ENCODE measurements around the gene AGAP1. TPM values are rescaled to one million over a fixed set of nuclear protein-coding genes. Genes with fewer than 3 reads are reported as not detected.

AGAP1 gene
- total RNA-seq, 1 donor from 2014 or later, result 39.4 TPM

GRCh38 chr2:235698028-235698427, 204.2 kb downstream of the AGAP1 start:
- Mint-ChIP-seq H3K9me3 (ENCODE audit: unreplicated experiment) (no peaks in the 10 kb centered on the region), H3K36me3 (ENCODE audit: low read depth, unreplicated experiment) (peaks cover 1% of the 10 kb centered on the region), H3K4me1 (ENCODE audit: low read depth, unreplicated experiment) (peaks cover 20% of the 10 kb centered on the region), H3K4me3 (ENCODE audit: unreplicated experiment) (no peak overlapping the region), H3K27ac (ENCODE audit: unreplicated experiment) (no peak overlapping the region), H3K27me3 (ENCODE audit: low read depth, unreplicated experiment) (no peaks in the 10 kb centered on the region)
- H3K4me2 ChIP-seq (ENCODE audit: low read length), result no peak overlapping the region
- peaks cover 2% of the 10 kb centered on the region for H3K79me2 ChIP-seq (ENCODE audit: insufficient read depth, low read length)
- H2AFZ ChIP-seq (ENCODE audit: low read depth, low read length), result no peak overlapping the region
- FAIRE-seq (no peak), DNase-seq (ENCODE audit: low read depth) (no peak)
- no peaks in the 10 kb centered on the region for H3K27me3 ChIP-seq (ENCODE audit: insufficient read depth, low read length)
- peaks cover 5% of the 10 kb centered on the region for H3K4me1 ChIP-seq (ENCODE audit: insufficient read depth, low read length)
- no peaks in the 10 kb centered on the region for H3K36me3 ChIP-seq (ENCODE audit: insufficient read depth, low read length)
- no peak overlapping the region for H3K4me3 ChIP-seq (ENCODE audit: insufficient read depth, low read depth, low read length)
- no peaks in the 10 kb centered on the region for H3K9me3 ChIP-seq (ENCODE audit: insufficient read depth, low read depth, low read length)
- peaks cover 64% of the 10 kb centered on the region for H4K20me1 ChIP-seq (ENCODE audit: insufficient read depth, low read length)
- no peak overlapping the region for H3K9ac ChIP-seq (ENCODE audit: low read length)
- TF ChIP-seq CTCF (IDR thresholded peaks at IDR 0.05; ENCODE audit: insufficient read depth, low read depth, low read length) (no peak), EZH2 (IDR thresholded peaks at IDR 0.05; ENCODE audit: insufficient read depth, low read length) (no peak)
- H3K27ac ChIP-seq (ENCODE audit: low read depth, low read length), result no peak overlapping the region

- FAIRE-seq, result no peak
- H3K79me2 ChIP-seq (ENCODE audit: insufficient read depth, low read length), result peaks cover 2% of the 10 kb centered on the region
- no peak overlapping the region for H3K4me3 Mint-ChIP-seq (ENCODE audit: unreplicated experiment)
- no peak for DNase-seq (ENCODE audit: low read depth)
- H3K27ac Mint-ChIP-seq (ENCODE audit: unreplicated experiment), result no peak overlapping the region
- H3K9me3 Mint-ChIP-seq (ENCODE audit: unreplicated experiment), result no peaks in the 10 kb centered on the region
- H4K20me1 ChIP-seq (ENCODE audit: insufficient read depth, low read length), result peaks cover 60% of the 10 kb centered on the region
- no peak overlapping the region for H3K27ac ChIP-seq (ENCODE audit: low read depth, low read length)
- peaks cover 5% of the 10 kb centered on the region for H3K4me1 ChIP-seq (ENCODE audit: insufficient read depth, low read length)
- no peak overlapping the region for H3K4me2 ChIP-seq (ENCODE audit: low read length)
- TF ChIP-seq CTCF (IDR thresholded peaks at IDR 0.05; ENCODE audit: insufficient read depth, low read depth, low read length) (no peak), EZH2 (IDR thresholded peaks at IDR 0.05; ENCODE audit: insufficient read depth, low read length) (no peak)
- no peak overlapping the region for H2AFZ ChIP-seq (ENCODE audit: low read depth, low read length)
- no peak overlapping the region for H3K9ac ChIP-seq (ENCODE audit: low read length)
- H3K27me3 Mint-ChIP-seq (ENCODE audit: low read depth, unreplicated experiment), result no peaks in the 10 kb centered on the region
- H3K36me3 Mint-ChIP-seq (ENCODE audit: low read depth, unreplicated experiment), result peaks cover 1% of the 10 kb centered on the region
- peaks cover 20% of the 10 kb centered on the region for H3K4me1 Mint-ChIP-seq (ENCODE audit: low read depth, unreplicated experiment)
- no peaks in the 10 kb centered on the region for H3K9me3 ChIP-seq (ENCODE audit: insufficient read depth, low read depth, low read length)
- H3K36me3 ChIP-seq (ENCODE audit: insufficient read depth, low read length), result no peaks in the 10 kb centered on the region
- no peak overlapping the region for H3K4me3 ChIP-seq (ENCODE audit: insufficient read depth, low read depth, low read length)
- no peaks in the 10 kb centered on the region for H3K27me3 ChIP-seq (ENCODE audit: insufficient read depth, low read length)
Observed at GRCh38 chr2:235698491-235698890, 204.6 kb downstream of the AGAP1 start.

GRCh38 chr2:235699576-235699975, 205.7 kb downstream of the AGAP1 start:
- Histone ChIP-seq H3K4me2 (ENCODE audit: low read length) (no peak overlapping the region), H3K9me3 (ENCODE audit: insufficient read depth, low read depth, low read length) (no peaks in the 10 kb centered on the region), H3K9ac (ENCODE audit: low read length) (no peak overlapping the region), H3K4me3 (ENCODE audit: insufficient read depth, low read depth, low read length) (no peak overlapping the region), H3K79me2 (ENCODE audit: insufficient read depth, low read length) (peaks cover 2% of the 10 kb centered on the region), H2AFZ (ENCODE audit: low read depth, low read length) (no peak overlapping the region), H3K4me1 (ENCODE audit: insufficient read depth, low read length) (peaks cover 5% of the 10 kb centered on the region), H3K27me3 (ENCODE audit: insufficient read depth, low read length) (no peaks in the 10 kb centered on the region), H4K20me1 (ENCODE audit: insufficient read depth, low read length) (peaks cover 61% of the 10 kb centered on the region), H3K27ac (ENCODE audit: low read depth, low read length) (no peak overlapping the region), H3K36me3 (ENCODE audit: insufficient read depth, low read length) (no peaks in the 10 kb centered on the region)
- Mint-ChIP-seq H3K36me3 (ENCODE audit: low read depth, unreplicated experiment) (peaks cover 1% of the 10 kb centered on the region), H3K4me1 (ENCODE audit: low read depth, unreplicated experiment) (peaks cover 20% of the 10 kb centered on the region), H3K9me3 (ENCODE audit: unreplicated experiment) (no peaks in the 10 kb centered on the region), H3K27ac (ENCODE audit: unreplicated experiment) (peak overlapping the region; percentile 63), H3K27me3 (ENCODE audit: low read depth, unreplicated experiment) (no peaks in the 10 kb centered on the region), H3K4me3 (ENCODE audit: unreplicated experiment) (no peak overlapping the region)
- no peak for FAIRE-seq
- TF ChIP-seq EZH2 (IDR thresholded peaks at IDR 0.05; ENCODE audit: insufficient read depth, low read length) (no peak), CTCF (IDR thresholded peaks at IDR 0.05; ENCODE audit: insufficient read depth, low read depth, low read length) (no peak)
- DNase-seq (ENCODE audit: low read depth), result no peak
